Measurements from ENCODE around the gene ATP6V0A4.

GRCh38 chr7:138739859-138740258 is 58.1 kb downstream of the ATP6V0A4 start:
- TF ChIP-seq POLR2AphosphoS5 (IDR thresholded peaks at IDR 0.05; ENCODE audit: low read depth, low read length): no peak
- no peak for TF ChIP-seq FOXP2 (optimal IDR thresholded peaks at IDR 0.05; ENCODE audit: borderline replicate concordance, extremely low read depth, extremely low read length, insufficient read depth)
- TF ChIP-seq TAF1 (IDR thresholded peaks at IDR 0.05; ENCODE audit: borderline replicate concordance, insufficient read depth, low read length): no peak
